IPS-18a (cell line): ENCODE measurements around the gene JMJD4.

Experiments used
- H3K27ac ChIP-seq: one replicate; pipeline ENCODE4 v1.5.1; 2013; ENCODE audit warnings: low read length
- H3K27me3 ChIP-seq: one replicate; pipeline ENCODE4 v1.6.1; 2013; ENCODE audit warnings: mild to moderate bottlenecking, low read length; ENCODE audit not compliant: control insufficient read depth, insufficient read depth
- H3K36me3 ChIP-seq: one replicate; pipeline ENCODE4 v1.6.1; 2013; ENCODE audit warnings: low read depth, low read length; ENCODE audit not compliant: control insufficient read depth
- H3K4me1 ChIP-seq: one replicate; pipeline ENCODE4 v1.6.1; 2013; ENCODE audit warnings: low read depth, low read length; ENCODE audit not compliant: control insufficient read depth
- H3K4me3 ChIP-seq: one replicate; pipeline ENCODE4 v1.5.1; 2013; ENCODE audit warnings: low read length
- H3K9ac ChIP-seq: one replicate; pipeline ENCODE4 v1.6.1; 2013; ENCODE audit warnings: mild to moderate bottlenecking, low read length, moderate library complexity
- H3K9me3 ChIP-seq: one replicate; pipeline ENCODE4 v1.6.1; 2013; ENCODE audit warnings: low read depth, low read length; ENCODE audit not compliant: control insufficient read depth

JMJD4 gene

GRCh38 chr1:227774821-227775661 lies 39.9 kb upstream of the JMJD4 start:
- Histone ChIP-seq H3K9ac (no peak overlapping the region), H3K27me3 (no peaks in the 10 kb centered on the region), H3K36me3 (peaks cover 11% of the 10 kb centered on the region), H3K4me1 (no peaks in the 10 kb centered on the region), H3K9me3 (no peaks in the 10 kb centered on the region), H3K27ac (no peak overlapping the region), H3K4me3 (no peak overlapping the region)

GRCh38 chr1:227774051-227774731 lies 39.1 kb upstream of the JMJD4 start:
- Histone ChIP-seq H3K36me3 (peaks cover 11% of the 10 kb centered on the region), H3K27ac (no peak overlapping the region), H3K4me1 (no peaks in the 10 kb centered on the region), H3K9ac (no peak overlapping the region), H3K9me3 (no peaks in the 10 kb centered on the region), H3K4me3 (no peak overlapping the region), H3K27me3 (no peaks in the 10 kb centered on the region)

GRCh38 chr1:227773558-227773957 lies 38.5 kb upstream of the JMJD4 start:
- H3K4me1 ChIP-seq, result no peaks in the 10 kb centered on the region
- H3K9ac ChIP-seq, result no peak overlapping the region
- H3K36me3 ChIP-seq, result peaks cover 11% of the 10 kb centered on the region
- H3K27me3 ChIP-seq, result no peaks in the 10 kb centered on the region
- H3K27ac ChIP-seq, result no peak overlapping the region
- no peak overlapping the region for H3K4me3 ChIP-seq
- no peaks in the 10 kb centered on the region for H3K9me3 ChIP-seq

GRCh38 chr1:227771771-227772170 lies 36.7 kb upstream of the JMJD4 start:
- Histone ChIP-seq H3K27ac (no peak overlapping the region), H3K9ac (no peak overlapping the region), H3K36me3 (peaks cover 20% of the 10 kb centered on the region), H3K4me1 (no peaks in the 10 kb centered on the region), H3K9me3 (no peaks in the 10 kb centered on the region), H3K27me3 (no peaks in the 10 kb centered on the region), H3K4me3 (no peak overlapping the region)

- H3K36me3 ChIP-seq, result peaks cover 20% of the 10 kb centered on the region
- H3K9ac ChIP-seq, result no peak overlapping the region
- no peaks in the 10 kb centered on the region for H3K9me3 ChIP-seq
- H3K27me3 ChIP-seq, result no peaks in the 10 kb centered on the region
- H3K27ac ChIP-seq, result no peak overlapping the region
- no peaks in the 10 kb centered on the region for H3K4me1 ChIP-seq
- no peak overlapping the region for H3K4me3 ChIP-seq
Measured at GRCh38 chr1:227771326-227771725, 36.2 kb upstream of the JMJD4 start.

GRCh38 chr1:227770812-227771211 lies 35.7 kb upstream of the JMJD4 start:
- no peaks in the 10 kb centered on the region for H3K4me1 ChIP-seq
- H3K9me3 ChIP-seq, result no peaks in the 10 kb centered on the region
- H3K27me3 ChIP-seq, result no peaks in the 10 kb centered on the region
- H3K9ac ChIP-seq, result no peak overlapping the region
- peaks cover 15% of the 10 kb centered on the region for H3K36me3 ChIP-seq
- no peak overlapping the region for H3K27ac ChIP-seq
- H3K4me3 ChIP-seq, result no peak overlapping the region

- Histone ChIP-seq H3K27ac (no peak overlapping the region), H3K4me1 (no peaks in the 10 kb centered on the region), H3K4me3 (no peak overlapping the region), H3K36me3 (peaks cover 13% of the 10 kb centered on the region), H3K27me3 (no peaks in the 10 kb centered on the region), H3K9me3 (no peaks in the 10 kb centered on the region), H3K9ac (no peak overlapping the region)
Measured at GRCh38 chr1:227769936-227770494, 34.9 kb upstream of the JMJD4 start.

GRCh38 chr1:227769047-227769935 lies 34.2 kb upstream of the JMJD4 start:
- Histone ChIP-seq H3K9me3 (no peaks in the 10 kb centered on the region), H3K27ac (no peak overlapping the region), H3K36me3 (peaks cover 13% of the 10 kb centered on the region), H3K4me3 (no peak overlapping the region), H3K27me3 (no peaks in the 10 kb centered on the region), H3K9ac (no peak overlapping the region), H3K4me1 (no peaks in the 10 kb centered on the region)

- Histone ChIP-seq H3K27me3 (no peaks in the 10 kb centered on the region), H3K4me1 (no peaks in the 10 kb centered on the region), H3K36me3 (peaks cover 13% of the 10 kb centered on the region), H3K27ac (no peak overlapping the region), H3K4me3 (no peak overlapping the region), H3K9me3 (no peaks in the 10 kb centered on the region), H3K9ac (no peak overlapping the region)
Measured at GRCh38 chr1:227768640-227769039, 33.5 kb upstream of the JMJD4 start.

GRCh38 chr1:227768125-227768439 lies 33.0 kb upstream of the JMJD4 start:
- Histone ChIP-seq H3K27ac (no peak overlapping the region), H3K9ac (no peak overlapping the region), H3K27me3 (no peaks in the 10 kb centered on the region), H3K9me3 (no peaks in the 10 kb centered on the region), H3K36me3 (peaks cover 13% of the 10 kb centered on the region), H3K4me3 (no peak overlapping the region), H3K4me1 (no peaks in the 10 kb centered on the region)

GRCh38 chr1:227767401-227768124 lies 32.5 kb upstream of the JMJD4 start:
- no peak overlapping the region for H3K4me3 ChIP-seq
- H3K4me1 ChIP-seq, result no peaks in the 10 kb centered on the region
- H3K36me3 ChIP-seq, result peaks cover 13% of the 10 kb centered on the region
- no peaks in the 10 kb centered on the region for H3K9me3 ChIP-seq
- H3K27ac ChIP-seq, result no peak overlapping the region
- H3K27me3 ChIP-seq, result no peaks in the 10 kb centered on the region
- no peak overlapping the region for H3K9ac ChIP-seq
